Type B pancreatic cell (in vitro differentiated cells): ENCODE results near the gene DHX38. TPM values are rescaled to one million over a fixed set of nuclear protein-coding genes. Genes with fewer than 3 reads are reported as not detected.

Experiments
- DNase-seq: peaks from one replicate; pipeline ENCODE4 v3.0.0; 2021; ENCODE audit warnings: mixed read lengths; ENCODE audit not compliant: unreplicated experiment; ENCODE audit errors: extremely low spot score
- H3K27ac Mint-ChIP-seq: 2 replicates; pipeline ENCODE4 v1.8.0; 2021; ENCODE audit warnings: mild to moderate bottlenecking, mixed read lengths
- H3K27me3 Mint-ChIP-seq: 2 replicates; pipeline ENCODE4 v1.8.0; 2021; ENCODE audit warnings: mixed read lengths
- H3K36me3 Mint-ChIP-seq: 2 replicates; pipeline ENCODE4 v1.8.0; 2021; ENCODE audit warnings: mixed read lengths
- H3K4me1 Mint-ChIP-seq: one replicate; pipeline ENCODE4 v1.8.0; 2021; ENCODE audit warnings: mixed read lengths; ENCODE audit not compliant: unreplicated experiment
- H3K4me3 Mint-ChIP-seq: 2 replicates; pipeline ENCODE4 v1.8.0; 2021; ENCODE audit warnings: mild to moderate bottlenecking, mixed read lengths
- H3K9me3 Mint-ChIP-seq: 2 replicates; pipeline ENCODE4 v1.8.0; 2021; ENCODE audit warnings: mixed read lengths
- CTCF ChIP-seq: fragments of 200-600 bp; sonication (generic); conservative IDR thresholded peaks from 2 replicates; pipeline ENCODE4 v1.5.0; 2021; ENCODE audit warnings: antibody characterized with exemption, mild to moderate bottlenecking
- total RNA-seq: library from RNA; stranded (reverse); gene quantifications from 2 replicates; pipeline ENCODE4 v1.2.1, GENCODE V29; 2021; ENCODE audit warnings: low replicate concordance

The DHX38 gene
- total RNA-seq, 1 donor from 2014 or later: 75.6 TPM

- no peaks in the 10 kb centered on the region for H3K27me3 Mint-ChIP-seq
- H3K36me3 Mint-ChIP-seq: no peaks in the 10 kb centered on the region
- H3K9me3 Mint-ChIP-seq: no peaks in the 10 kb centered on the region
- TF ChIP-seq CTCF: no peak
- DNase-seq: no peak
- no peaks in the 10 kb centered on the region for H3K4me1 Mint-ChIP-seq
- no peak overlapping the region for H3K27ac Mint-ChIP-seq
- H3K4me3 Mint-ChIP-seq: no peak overlapping the region
These were observed 39.1 kb downstream of the DHX38 start for GRCh38 chr16:72132726-72133125.

GRCh38 chr16:72134507-72134906 is 40.9 kb downstream of the DHX38 start:
- no peaks in the 10 kb centered on the region for H3K27me3 Mint-ChIP-seq
- DNase-seq: no peak
- H3K4me1 Mint-ChIP-seq: no peaks in the 10 kb centered on the region
- no peak for TF ChIP-seq CTCF
- no peak overlapping the region for H3K4me3 Mint-ChIP-seq
- no peaks in the 10 kb centered on the region for H3K9me3 Mint-ChIP-seq
- H3K36me3 Mint-ChIP-seq: no peaks in the 10 kb centered on the region
- H3K27ac Mint-ChIP-seq: no peak overlapping the region

- Mint-ChIP-seq H3K36me3 (no peaks in the 10 kb centered on the region), H3K4me1 (no peaks in the 10 kb centered on the region), H3K4me3 (no peak overlapping the region), H3K27ac (no peak overlapping the region), H3K9me3 (no peaks in the 10 kb centered on the region), H3K27me3 (no peaks in the 10 kb centered on the region)
- no peak for TF ChIP-seq CTCF
- DNase-seq: no peak
These were observed 43.9 kb downstream of the DHX38 start for GRCh38 chr16:72137380-72138063.

- TF ChIP-seq CTCF: no peak
- H3K4me3 Mint-ChIP-seq: no peak overlapping the region
- no peaks in the 10 kb centered on the region for H3K36me3 Mint-ChIP-seq
- H3K27me3 Mint-ChIP-seq: no peaks in the 10 kb centered on the region
- no peaks in the 10 kb centered on the region for H3K9me3 Mint-ChIP-seq
- H3K4me1 Mint-ChIP-seq: no peaks in the 10 kb centered on the region
- DNase-seq: no peak
- H3K27ac Mint-ChIP-seq: no peak overlapping the region
These were observed 44.5 kb downstream of the DHX38 start for GRCh38 chr16:72138064-72138572.

GRCh38 chr16:72139908-72140307 is 46.3 kb downstream of the DHX38 start:
- no peak for TF ChIP-seq CTCF
- no peak for DNase-seq
- no peak overlapping the region for H3K4me3 Mint-ChIP-seq

GRCh38 chr16:72142476-72142875 is 48.8 kb downstream of the DHX38 start:
- H3K4me1 Mint-ChIP-seq: no peaks in the 10 kb centered on the region
- TF ChIP-seq CTCF: no peak
- H3K36me3 Mint-ChIP-seq: no peaks in the 10 kb centered on the region
- no peak for DNase-seq
- no peaks in the 10 kb centered on the region for H3K9me3 Mint-ChIP-seq
- H3K27me3 Mint-ChIP-seq: no peaks in the 10 kb centered on the region
- no peak overlapping the region for H3K4me3 Mint-ChIP-seq
- no peak overlapping the region for H3K27ac Mint-ChIP-seq

More at GRCh38 chr16:72139908-72140307, 46.3 kb downstream of the DHX38 start:
- no peaks in the 10 kb centered on the region for H3K4me1 Mint-ChIP-seq
- no peaks in the 10 kb centered on the region for H3K36me3 Mint-ChIP-seq
- no peaks in the 10 kb centered on the region for H3K27me3 Mint-ChIP-seq
- no peak overlapping the region for H3K27ac Mint-ChIP-seq
- H3K9me3 Mint-ChIP-seq: no peaks in the 10 kb centered on the region
